NCI-H1436 (cell line): ENCODE data around the gene KCNK5.

ENCODE experiments used
- DNase-seq: peaks from one replicate; lab custom pipeline; 2025; lab: John Stamatoyannopoulos, UW

Gene KCNK5

DNA sequence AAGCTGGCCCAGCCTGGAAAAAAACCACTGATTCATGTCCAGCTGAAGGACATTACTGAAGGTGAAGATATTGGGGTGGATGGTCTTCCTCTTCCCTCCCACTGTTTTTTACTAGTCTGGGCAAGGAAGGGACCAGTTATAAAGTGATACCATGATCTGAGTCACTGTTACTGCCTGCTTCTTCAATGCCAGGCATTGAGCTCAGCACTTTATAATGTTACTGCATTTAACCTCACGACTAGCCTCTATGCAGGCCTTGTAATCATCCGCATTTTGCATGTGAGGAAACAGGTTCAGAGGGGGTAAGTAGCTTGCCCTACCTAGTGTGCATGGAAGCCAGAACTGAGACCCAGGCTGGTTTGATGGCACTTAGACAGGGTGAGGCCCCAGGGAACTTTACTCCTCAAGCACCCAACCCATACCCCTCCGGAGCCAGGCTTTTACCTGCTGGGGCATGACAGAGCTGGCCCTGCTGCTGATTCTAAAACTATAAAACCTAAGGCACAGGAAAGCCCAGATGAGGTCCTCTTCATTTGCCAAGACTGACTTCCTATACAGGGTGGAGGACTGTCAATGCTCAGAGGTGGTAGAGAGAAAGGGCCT, 11.0 kb upstream of the KCNK5 start:
- no peak for DNase-seq

DNA sequence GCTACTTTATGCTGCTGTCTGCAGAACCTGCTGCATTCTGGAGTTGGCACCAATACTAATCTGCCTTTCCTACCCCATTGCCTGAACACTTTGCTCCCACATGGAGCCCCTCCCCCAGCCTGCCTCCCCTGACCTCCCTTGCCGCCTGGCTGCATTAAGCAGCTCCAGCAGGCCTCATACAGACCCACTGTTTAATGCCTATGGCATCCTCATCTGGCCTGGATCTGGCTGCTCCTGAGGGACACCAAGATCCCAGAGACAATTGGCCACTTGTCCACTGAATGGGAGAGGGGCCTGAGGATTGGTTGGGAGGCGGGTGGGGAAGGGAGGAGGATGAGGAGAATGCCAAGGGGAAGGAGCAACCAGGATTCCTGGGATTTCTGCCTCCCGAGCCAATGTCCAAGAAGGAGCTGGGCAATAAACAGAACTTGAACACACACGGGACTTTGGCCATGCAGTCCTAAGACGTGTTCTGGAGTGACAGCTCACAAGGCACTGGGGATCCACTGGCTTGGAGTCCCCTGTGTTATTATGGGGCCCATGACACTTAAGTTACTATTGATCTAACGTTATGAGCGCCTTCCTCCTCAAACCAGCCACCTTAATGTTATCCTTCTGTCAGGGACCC, 10.4 kb upstream of the KCNK5 start:
- no peak for DNase-seq

DNA sequence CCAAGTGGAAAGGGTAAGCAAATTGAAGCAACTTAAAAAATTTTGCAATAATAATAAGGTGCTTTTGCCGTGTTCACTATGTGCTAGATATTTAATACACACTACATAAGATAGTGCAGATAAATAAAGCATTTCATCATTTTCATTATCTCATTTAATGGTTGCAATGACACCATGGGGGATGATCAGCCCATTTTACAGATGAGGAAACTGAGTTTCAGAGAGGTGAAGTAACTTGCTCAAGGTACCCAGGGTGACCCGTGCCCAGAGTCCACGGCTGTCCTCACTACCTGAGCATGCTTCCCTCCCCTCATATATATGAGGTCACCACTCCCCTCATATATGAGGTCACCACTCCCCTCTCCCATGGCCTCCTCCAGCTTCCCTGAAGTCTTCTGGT, 7.5 kb upstream of the KCNK5 start:
- no peak for DNase-seq

DNA sequence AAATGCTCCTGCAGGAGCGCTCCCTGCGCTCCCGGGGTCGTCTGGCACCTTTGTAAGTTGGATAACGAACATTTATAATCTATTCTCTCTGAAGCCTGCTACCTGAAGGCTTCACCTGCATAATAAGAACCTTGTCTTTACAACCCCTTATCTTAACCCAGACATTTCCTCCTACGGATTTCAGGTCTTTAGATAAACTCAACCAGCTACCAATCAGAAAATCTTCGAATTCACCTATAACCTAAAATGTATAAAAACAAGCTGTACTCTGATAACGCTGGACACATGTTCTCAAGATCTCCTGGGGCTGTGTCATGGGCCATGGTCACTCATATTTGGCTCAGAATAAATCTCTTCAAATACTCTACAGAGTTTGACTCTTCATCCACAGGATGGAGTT, 4.1 kb upstream of the KCNK5 start:
- DNase-seq: no peak

DNA sequence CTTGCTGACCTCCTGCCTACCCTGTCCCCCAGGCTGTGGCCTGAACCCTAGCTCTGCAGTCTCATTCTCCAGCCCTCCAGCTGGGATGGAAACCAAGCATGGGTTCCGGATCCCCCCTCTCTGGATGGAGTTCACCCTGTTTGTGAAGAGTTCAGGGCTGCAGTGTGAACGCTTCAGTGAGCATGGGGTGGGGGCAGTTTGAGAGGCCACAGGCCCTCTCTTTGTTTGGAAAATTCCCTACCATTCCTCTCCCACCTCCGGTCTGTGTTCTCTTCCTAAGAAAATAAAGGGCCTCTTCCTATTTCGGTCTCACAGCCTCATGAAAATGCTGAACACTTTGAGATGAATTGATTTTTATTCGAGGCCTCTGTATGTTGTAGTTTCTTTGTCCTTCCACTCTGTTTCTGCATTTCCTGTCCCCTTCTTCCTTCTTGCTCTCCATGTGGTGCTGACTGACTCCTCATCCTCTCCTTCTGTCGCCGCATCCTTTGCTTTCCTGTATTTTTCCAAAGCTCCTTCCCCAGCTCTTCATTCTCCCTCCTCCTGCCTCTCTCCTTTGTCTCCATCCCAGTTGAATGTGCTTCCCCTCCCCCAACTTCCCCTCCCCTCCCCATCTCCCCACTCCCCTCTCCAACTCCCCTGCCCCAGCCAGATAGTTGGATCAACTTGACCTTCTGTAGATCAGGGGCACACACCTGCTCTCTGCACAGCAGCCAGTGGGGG, 2.4 kb upstream of the KCNK5 start:
- DNase-seq: no peak

DNA sequence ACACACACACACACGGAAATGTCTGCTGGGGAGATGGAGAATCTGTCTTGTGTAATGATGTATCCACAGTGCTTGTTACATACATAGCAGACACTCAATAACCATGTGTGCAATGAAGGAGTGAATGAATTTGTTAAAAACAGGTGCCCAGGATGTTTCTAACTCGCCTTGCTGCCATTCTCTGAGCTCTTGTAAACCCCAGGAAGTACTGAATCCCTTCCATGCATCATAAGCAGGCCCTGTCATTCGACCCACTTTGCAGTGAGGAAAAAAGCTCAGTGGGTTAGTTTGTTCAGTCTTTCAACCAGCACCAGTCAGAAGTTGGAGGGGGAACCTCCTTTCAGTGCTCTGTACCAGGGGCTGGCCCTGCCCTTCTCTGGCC, 1.4 kb upstream of the KCNK5 start:
- DNase-seq: no peak

DNA sequence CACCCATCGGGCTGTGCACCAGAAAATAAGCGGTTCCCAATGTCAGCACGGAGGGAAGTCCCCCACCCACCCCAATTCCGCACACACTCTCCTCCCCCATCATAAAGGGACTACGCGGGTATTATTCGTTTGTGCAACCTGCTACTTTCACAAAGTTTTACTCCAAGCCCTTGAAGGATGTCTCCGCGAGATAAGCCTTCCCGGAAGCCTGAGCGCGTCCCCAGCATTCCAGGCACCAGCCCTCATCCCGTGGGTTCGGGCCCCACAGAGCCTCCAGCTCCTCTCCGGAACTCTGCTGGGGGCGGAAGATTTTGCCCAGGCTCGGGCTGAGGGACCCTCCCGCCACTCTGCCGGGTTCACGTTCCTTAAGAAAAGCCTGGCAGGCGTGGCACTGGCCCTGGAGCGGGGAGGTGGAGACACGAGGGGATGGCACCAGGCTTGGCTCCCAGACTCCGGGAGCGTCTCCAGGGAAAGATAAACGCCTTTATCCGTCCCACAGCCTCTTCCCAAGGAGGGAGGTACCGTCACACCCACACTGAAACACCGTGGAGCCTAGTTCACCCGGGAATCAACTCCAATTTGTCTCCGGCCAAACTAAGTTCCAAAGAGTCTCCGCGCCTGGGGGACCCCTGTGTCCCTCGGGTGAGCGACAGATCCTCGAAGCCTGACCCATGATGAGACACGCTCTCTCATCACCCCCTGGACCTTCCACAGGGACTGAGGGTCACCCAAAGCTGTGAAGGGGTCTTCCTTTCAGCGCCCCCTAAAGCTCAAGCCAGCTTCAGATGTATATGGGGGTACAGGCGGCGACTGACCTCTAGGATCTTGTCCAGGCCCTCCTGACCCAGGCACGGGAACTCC, 934 bp downstream of the KCNK5 start:
- DNase-seq: no peak

DNA sequence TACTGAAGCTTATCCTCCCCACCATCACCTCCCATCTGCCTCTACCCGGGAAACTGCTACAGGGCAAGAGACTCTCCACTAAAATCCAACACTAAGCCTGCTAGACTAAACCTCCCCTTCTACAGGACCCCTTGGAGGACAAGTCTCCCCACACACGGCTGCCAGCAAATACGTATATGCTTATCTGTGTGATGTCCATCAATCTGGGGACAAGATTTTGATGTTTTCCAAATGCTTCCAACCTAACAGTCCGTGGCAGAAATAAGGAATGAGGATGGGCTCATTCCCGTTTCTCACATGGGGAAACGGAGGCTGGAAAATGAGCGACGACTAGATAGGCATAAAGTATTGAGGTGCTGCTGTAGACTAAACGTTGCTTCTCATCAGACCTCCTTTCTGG, 1.8 kb downstream of the KCNK5 start:
- no peak for DNase-seq

DNA sequence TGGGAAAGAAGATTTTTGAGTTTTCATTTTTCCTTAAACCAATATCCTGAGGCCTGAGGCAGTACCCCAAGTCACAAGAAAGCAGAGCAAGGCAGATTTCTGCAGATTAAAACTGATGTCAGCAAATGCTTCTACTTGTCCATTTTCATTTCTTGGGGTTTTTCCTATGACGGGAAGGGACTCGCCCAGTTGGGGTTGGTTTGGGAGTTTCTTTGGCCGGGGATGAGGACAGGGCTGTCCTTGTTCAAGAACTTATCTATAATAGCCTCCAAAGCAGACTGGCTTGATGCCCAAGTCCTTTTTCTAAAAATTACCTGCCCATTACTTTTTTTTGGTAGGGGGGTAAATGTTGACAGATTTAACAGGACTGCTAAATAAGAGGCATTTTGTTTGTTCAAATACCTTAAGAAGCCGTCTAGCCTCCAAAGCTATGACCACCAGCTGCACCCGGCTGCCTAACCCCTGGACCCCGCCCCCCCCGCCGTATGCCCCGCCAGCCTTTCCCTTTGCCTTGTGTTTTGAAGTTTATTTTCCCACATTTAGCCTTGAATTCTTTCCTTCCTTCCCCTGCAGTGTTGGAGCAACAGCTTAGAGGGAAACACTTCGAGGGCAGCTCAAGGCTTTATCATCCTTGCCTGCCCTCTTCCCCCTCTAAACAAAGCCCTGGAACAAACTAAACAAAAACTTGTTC, 2.5 kb downstream of the KCNK5 start:
- DNase-seq: no peak

DNA sequence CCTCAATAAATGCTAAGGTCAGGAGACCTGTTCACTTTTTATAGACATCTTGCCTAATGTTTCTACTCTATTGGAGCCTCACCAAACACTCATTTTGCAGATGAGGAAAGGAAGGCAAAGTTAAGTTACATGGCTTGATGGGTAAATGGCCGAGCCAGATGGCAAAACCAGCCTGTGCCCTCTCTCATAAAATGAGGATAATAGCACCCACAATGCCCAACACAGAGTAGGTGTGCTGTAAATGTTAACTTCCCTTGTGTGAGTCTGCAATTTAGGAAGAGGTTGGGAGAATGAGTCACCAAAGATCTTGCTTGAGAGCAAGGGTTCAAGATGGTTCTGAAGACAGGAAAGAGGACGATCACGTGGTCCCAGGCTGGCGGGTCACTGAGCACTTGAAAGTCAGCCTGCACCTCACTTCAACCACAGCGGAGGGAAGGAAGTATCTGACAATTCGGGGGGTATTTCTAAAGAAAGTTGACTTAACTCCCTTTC, 3.3 kb downstream of the KCNK5 start:
- no peak for DNase-seq

DNA sequence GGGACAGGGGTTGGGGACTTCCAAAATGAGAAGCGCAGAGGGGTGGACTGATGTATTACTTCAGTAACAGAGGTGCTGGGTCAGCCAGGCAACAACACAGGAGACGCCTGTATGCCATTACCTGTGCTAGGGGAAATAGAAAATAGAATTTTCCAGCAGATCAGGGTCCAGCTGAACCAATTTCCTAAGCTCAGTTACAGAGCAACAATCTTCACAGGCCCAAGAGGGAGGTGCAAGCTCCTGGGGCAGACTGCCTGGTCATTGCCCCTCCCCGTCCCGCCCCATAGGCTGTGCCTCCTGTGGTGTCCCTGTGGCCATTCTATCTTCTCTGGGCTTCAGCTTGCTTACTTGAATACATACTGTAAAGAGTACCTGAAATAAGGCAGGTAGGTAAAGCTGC, 3.7 kb downstream of the KCNK5 start:
- no peak for DNase-seq

DNA sequence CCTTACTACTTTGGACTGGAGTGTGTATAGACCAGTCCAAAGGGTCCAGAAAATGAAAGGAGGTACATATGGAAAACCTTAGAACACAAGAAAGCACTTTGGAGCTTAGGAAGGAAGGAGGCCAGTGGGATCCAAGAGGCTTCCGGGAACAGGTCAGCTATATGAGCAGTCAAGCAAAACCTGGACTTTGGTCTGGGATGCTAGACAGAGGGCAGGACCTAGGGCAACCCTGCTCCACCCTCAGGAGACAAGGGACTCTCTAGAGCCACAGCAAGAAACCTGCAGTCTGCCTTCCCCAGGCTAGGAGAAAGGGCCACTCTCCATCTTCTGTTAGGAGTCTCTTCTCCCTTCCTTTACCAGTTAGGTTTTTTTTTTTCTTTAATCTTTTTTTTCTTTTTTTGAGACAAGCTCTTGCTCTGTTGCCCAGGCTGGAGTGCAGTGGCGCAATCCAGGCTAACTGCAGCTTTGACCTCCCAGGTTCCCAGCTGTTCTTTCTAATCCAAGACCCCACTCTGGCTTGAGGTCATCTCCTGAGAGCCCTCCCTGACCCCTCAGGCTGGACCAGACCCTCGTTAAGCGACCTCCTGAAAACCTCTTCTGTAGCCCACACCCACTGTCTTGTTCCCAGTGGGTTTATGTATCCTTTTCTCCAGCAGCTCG, 4.6 kb downstream of the KCNK5 start:
- DNase-seq: no peak

DNA sequence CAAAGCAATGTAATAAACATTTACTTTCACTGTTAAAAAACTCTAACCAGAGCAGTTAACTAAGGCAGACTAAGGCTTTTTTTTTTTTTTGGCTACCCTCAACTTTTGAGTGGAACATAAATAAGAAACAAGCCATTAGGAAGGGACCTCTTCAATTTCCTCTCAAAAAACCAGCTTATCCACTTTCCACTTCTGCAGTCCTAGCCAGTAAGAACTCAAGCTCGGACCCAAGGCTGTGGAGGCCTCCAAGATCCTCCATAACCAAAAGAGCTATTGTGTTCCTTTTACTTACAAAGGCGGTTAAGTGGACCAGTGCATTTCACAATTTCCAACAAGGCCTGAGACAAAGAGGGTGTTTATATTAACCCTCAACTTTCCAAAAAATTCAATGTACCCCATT, 5.3 kb downstream of the KCNK5 start:
- no peak for DNase-seq

DNA sequence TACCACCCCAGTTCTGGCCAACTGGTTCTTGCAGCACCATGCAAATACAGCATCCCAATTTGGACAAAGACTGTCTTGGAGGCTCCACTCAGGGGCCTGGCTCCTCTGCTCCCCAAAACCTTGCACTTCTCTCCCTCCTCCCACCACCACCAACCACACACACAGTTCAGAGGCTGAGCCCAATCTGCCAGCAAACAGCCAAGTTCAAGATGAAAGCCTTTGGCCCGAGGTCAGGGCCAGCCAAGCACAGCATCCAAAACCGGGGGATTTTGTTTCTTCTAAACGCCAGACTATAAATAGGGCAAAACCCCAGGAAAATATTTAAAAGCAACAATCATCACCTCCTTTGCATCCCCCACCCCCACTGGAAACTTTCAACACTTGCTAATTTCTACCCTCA, 5.7 kb downstream of the KCNK5 start:
- no peak for DNase-seq

DNA sequence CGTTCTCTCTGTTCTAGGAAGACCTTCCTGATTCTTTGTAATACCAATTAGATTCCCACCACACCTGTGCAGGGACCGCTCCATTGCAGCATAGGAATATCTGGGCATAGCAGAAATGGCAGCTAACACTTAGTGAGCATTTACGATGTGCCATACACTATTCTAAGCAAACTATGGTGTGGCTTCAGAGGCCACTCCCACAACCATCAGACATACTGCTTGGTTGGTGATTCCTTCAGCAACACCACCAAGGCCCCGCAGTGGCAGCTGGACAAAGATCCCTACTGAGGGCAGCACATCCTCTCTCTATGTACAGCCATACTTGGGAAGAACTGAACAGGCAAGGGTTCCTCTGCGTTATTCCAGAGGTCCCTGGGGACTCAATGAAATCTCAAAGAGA, 6.2 kb downstream of the KCNK5 start:
- no peak for DNase-seq

DNA sequence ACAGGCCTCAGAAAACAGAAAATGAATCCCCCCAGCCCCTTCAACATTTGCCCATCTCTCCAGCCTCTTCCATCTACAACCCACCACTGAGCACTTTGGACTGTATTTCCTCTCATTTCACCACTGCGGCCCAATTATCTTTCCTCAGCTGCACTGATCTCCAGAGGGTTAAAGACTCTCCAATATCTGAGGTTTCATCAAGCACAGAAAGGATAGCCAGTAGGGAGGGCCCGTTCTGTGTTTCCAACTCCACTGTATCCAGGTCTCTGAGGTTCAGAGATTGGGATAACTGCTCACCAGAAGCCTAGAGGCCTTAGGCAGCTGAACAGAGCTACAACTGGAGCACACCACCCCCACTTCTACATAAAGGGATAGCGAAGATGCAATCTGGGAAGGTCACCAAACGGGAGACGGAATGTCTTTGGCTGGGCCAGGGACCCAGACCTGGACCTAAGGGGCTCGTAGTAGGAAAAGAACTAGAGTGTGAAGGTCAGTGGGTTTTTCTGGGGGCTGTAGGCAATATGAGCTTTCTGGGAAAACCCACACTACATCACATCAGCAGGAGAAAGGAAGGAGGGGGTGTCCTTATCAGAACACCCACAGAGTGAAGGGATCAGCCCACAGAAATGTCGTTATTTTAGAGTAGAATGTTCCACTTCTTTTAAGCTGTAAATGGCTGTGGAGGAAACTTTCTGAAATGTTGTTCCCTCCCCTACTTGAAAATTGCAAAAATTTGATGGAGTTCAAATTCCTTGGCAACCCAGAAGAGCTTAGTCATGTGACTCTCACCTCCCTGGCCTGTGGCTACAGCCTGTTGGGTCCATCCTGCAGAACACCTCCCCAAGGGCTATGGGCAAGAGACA, 7.3 kb downstream of the KCNK5 start:
- DNase-seq: no peak

DNA sequence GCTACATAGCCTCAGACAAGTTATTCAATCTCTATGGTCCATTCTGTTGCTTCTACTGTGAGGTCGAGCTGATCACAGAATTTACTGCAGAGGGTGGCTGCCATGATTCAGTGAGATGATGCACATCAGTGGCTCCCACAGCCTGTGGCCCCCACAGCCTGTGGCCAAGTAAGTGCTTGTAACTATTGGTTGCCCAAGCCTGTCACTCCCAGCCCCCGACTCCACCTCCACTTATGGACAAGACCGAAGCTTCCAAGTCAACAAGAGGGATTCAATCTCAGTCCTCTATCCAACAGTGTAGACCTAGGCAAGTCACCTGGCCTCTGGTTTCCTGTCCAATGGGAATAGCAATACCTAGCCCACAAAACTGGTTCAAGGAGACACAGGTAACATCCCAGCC, 8.2 kb downstream of the KCNK5 start:
- DNase-seq: no peak

DNA sequence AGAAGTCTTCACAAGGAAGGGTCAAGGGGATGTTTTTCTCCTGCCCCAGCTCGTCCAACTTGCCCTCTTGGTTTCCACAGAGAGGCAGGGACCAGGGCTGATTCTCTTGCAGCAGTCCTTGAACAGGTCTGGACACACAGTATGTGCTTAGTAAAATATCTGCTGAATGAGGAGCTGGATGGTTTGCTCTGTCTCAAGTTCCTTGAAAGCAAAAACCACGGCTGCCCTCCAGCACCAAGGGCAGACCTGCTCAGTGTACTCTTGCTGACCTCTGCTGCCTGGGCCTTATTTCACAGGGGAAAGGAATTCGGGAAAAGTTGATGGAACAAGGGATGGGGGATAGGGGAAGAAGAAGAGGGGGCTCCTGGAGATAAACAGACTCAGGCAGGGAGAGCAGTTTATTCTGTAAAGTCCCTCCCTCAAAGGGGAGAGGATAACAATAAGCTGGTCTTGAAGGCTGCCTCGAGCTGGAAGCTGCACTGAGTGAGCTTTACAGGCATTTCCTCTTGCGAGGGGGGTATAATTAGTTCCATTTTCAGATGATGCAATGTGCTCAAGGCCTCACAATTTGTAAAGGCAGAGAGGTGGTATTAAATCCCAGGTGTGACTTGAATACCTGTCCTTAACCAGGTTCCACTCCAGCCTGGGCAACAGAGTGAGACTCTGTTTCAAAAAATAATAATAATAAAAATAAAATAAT, 10.3 kb downstream of the KCNK5 start:
- DNase-seq: peak; percentile 19

DNA sequence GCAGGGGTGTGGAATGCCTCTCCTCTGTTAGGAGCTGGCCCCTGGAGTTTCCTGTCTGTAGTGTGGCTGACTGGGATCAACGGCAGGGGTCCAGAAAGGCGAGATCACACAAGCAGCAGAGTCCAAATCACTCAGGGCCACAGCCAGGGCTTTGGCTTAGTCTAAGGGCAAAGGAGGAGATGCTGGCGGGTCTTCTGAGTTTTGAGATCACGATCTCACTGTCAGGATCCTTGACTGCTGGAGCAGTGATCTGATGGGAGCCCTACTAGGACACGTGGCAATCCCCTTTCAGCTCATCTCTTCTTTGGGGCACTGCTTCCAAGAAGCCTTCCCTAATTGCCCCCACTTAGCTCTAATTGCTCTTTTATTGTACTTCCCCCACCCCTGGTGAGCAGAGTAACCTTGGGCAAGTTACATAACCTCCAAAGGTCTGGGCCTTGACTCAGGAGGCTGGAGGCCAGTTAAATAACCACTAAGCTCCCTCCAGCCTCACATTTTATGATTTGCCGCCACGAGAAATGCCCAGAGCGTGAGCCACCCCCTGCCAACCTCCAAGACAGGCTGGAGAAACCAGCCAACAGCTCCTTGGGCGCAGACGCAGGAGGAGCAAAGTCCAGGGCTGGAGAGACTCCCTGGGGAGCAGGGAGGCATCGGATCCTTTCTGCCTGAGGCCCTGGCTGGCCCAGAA, 12.0 kb downstream of the KCNK5 start:
- DNase-seq: no peak
